Measurements from ENCODE around the gene EMX1. TPM values are rescaled to one million over a fixed set of nuclear protein-coding genes. Genes with fewer than 3 reads are reported as not detected.

EMX1 gene
- total RNA-seq, 2 donors from 2014 or later = 0.31 TPM; not detected in 1

DNA sequence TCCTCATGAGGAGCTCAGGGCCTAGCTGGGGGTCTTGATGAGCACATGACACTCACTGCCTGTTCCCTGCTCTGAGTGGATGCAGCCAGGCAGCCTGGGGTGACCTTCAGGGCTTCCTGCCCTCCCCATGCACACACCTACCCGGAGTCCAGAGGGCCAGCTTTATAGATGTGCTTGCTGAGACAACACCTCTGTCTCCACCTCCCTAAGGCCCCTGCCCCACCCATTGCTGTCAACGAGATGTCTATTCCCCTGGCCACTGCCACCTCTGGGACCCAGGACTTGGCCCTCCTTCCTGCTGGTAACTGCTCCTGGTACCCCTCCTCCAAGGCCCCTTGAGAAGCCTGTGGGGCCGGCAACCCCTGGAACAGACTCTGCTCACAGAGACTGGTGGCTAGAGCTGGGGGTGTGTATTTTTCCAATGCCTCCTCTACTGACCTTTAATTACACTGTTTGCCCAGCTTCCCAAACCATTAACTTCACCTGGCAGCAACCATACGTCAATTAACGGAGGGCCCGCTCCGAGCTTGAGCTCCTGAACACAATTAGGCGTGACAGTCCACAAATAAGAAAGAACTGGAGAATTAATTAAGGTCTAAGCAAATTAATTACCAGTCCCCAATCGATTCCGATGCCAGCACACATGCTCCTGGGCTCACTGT, 66.3 kb downstream of the EMX1 start:
- Histone ChIP-seq H3K4me3 (no peak overlapping the region), H3K27ac (peak overlapping the region; percentile 75 to 96), H3K9me3 (no peaks in the 10 kb centered on the region), H3K36me3 (no peaks in the 10 kb centered on the region), H3K4me1 (peaks cover 0 to 49% of the 10 kb centered on the region in 2 donors), H3K27me3 (no peaks in the 10 kb centered on the region)
- no peak for DNase-seq (ENCODE audit: low spot score)
- TF ChIP-seq, protein P1, sequence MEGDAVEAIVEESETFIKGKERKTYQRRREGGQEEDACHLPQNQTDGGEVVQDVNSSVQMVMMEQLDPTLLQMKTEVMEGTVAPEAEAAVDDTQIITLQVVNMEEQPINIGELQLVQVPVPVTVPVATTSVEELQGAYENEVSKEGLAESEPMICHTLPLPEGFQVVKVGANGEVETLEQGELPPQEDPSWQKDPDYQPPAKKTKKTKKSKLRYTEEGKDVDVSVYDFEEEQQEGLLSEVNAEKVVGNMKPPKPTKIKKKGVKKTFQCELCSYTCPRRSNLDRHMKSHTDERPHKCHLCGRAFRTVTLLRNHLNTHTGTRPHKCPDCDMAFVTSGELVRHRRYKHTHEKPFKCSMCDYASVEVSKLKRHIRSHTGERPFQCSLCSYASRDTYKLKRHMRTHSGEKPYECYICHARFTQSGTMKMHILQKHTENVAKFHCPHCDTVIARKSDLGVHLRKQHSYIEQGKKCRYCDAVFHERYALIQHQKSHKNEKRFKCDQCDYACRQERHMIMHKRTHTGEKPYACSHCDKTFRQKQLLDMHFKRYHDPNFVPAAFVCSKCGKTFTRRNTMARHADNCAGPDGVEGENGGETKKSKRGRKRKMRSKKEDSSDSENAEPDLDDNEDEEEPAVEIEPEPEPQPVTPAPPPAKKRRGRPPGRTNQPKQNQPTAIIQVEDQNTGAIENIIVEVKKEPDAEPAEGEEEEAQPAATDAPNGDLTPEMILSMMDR (IDR thresholded peaks at IDR 0.05) = no peak

DNA sequence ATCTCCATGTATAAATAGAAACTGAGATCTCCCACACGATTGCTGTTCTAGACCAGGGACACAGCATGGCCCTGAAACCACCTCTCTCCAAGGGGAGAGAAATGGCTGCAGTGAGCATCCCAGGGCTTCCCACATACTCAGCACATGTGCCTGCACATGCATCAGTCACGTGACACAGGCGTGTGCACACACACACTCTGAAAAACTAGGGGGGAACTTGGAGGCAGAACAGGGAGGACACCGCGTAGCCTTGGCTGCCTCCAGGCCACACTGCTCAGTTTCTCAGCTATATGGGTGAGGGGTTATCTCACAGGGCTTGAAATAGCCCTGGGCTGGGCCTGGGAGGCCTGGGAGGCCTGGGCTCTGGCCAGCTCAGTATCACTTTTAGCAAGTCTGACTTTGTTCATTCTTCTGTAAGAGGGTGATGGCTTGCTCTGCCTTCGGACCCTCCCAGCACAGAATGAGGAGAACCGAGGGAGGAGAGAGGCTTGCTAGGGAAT, 66.9 kb downstream of the EMX1 start:
- H3K9me3 ChIP-seq = no peaks in the 10 kb centered on the region
- peak overlapping the region; percentile 75 to 96 for H3K27ac ChIP-seq
- H3K4me1 ChIP-seq = peaks cover 0 to 49% of the 10 kb centered on the region in 2 donors
- peak; percentile 64 for DNase-seq (ENCODE audit: low spot score)
- H3K36me3 ChIP-seq = no peaks in the 10 kb centered on the region
- no peak overlapping the region for H3K4me3 ChIP-seq
- TF ChIP-seq, protein P1 (IDR thresholded peaks at IDR 0.05) = no peak
- H3K27me3 ChIP-seq = no peaks in the 10 kb centered on the region

Other genes starting within 250 kb of the EMX1 start
- gene EXOC6B, start 91.5 kb upstream of the EMX1 start, total RNA-seq = 100 to 1,000 TPM in 1 of 2 donors, 10 to 100 TPM in 1; 80.5 to 111 TPM
- gene SPR, start 30.1 kb upstream of the EMX1 start, total RNA-seq = 10 to 100 TPM; 34.5 to 47.8 TPM
- gene SFXN5, start 154.2 kb downstream of the EMX1 start, total RNA-seq = 1 to 10 TPM; 4.5 to 5.8 TPM
- gene RAB11FIP5, start 195.4 kb downstream of the EMX1 start, total RNA-seq = 10 to 100 TPM; 28.6 to 34.1 TPM

Measured in right atrium auricular region (tissue), 2 donors.